ENCODE results near the gene ZNF433.

The ZNF433 gene

DNA sequence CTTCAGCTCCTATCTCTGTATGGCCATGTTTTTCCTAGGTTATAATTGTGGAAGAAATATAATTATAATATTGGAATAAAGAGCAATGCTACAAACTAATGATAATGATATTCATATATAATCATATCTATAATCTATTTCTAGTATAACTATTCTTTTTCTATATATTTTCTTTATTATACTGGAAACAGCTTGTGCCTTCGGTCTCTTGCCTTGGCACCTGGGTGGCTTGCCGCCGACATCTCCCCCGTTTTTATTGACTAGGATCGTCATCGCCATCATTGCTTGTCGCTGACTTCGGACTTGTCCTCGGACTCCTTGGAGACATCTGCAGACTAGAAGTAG, 46.4 kb downstream of the ZNF433 start:
- DNase-seq (ENCODE audit: low read depth in 2 of 2) = no peak

DNA sequence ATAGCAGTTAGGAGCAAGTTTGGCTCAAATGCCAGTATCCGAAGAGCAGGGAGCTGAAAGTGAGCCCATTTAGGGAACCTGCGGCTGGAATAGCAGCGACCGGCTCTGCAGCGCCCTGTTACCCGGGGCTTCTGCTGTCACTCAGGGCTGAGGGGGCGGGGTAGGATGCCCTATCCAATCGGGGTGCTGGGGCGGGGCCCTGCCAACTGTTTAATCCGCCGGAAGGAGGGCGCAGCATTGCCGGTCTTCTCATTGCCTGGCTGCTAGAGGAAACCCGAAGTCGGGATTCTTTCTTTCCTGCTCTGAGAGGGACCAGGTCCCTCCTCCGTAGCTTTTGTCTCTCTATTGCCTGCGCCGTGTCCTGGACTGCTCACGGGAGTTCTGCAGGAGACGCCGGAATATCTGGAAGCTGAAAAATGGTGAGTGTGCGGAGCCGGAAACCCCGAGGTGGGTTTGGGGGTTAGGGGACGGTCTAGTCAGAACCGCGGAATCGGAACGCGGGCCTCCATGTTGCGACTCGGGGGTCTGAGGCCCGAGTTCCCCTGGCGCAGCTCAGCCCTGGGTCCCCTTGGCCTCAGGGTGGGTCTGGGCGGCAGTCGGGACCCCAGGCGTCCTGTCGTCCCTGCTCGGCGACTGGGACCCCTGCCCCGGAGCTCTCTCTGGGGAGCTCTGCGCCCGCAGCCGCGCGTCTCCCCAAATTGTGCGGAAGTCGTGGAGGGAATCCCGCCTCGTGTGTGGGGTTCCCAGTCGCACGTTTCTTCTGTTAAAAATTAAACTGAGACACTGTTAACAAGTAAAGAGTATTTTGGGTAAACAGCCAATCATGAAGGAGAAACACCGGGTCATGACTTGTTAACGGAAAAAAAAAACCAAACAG, 47.8 kb downstream of the ZNF433 start:
- DNase-seq (ENCODE audit: low read depth in 2 of 2) = peak; percentile 77 to 88

- DNase-seq (ENCODE audit: low read depth in 2 of 2) = no peak
These were observed 48.7 kb downstream of the ZNF433 start for GRCh38 chr19:11986754-11987153.

GRCh38 chr19:11984986-11985385, 50.5 kb downstream of the ZNF433 start:
- no peak for DNase-seq (ENCODE audit: low read depth in 2 of 2)

DNA sequence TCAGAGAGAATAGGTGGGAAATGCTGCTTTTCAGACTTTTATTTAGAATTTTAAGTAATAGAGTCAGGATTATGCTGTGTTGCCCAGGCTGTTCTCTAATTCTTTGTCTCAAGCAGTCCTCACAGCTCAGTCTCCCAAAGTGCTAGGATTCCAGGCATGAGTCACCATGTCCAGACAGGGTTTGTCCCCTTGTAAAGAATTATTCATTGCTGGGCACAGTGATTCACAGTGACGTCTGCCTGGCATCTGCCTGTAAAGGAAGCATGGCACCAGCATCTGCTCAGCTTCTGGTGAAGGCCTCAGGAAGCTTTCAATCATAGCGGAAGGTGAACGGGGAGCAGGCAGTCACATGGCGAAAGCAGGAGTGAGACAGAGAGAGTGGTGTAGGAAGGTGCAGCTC, 53.0 kb downstream of the ZNF433 start:
- DNase-seq (ENCODE audit: low read depth in 2 of 2) = no peak

DNA sequence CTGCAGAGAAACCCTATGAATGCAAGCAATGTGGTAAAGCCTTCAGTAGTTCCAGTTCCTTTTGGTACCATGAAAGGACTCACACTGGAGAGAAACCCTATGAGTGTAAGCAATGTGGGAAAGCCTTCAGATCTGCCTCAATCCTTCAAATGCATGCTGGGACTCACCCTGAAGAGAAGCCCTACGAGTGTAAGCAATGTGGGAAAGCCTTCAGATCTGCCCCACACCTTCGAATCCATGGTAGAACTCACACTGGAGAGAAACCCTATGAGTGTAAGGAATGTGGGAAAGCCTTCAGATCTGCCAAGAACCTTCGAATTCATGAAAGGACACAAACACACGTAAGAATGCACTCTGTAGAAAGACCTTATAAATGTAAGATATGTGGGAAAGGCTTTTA, 56.0 kb downstream of the ZNF433 start:
- DNase-seq (ENCODE audit: low read depth in 2 of 2) = no peak

GRCh38 chr19:11978492-11979100, 56.9 kb downstream of the ZNF433 start:
- DNase-seq (ENCODE audit: low read depth in 2 of 2) = no peak

GRCh38 chr19:11973019-11973810, 62.3 kb downstream of the ZNF433 start:
- DNase-seq (ENCODE audit: low read depth in 2 of 2) = no peak

DNA sequence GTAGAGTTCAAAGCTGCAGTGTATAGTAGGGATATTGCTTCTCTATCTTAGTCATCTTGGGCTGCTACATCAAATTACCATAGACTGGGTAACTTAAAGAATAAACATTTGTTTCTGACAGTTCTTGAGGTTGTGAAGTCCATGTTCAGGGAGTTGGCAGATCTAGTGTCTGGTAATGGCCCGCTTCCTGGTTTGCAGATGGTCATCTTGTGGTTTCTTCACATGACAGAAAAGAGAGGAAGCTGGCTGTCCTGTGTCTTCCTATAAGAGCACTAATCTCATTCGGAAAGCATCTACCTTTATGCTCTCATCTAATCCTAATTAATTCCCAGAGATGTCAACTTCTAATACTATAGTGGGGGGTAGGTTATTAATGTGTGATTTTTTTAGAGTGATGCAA, 64.4 kb downstream of the ZNF433 start:
- DNase-seq (ENCODE audit: low read depth in 2 of 2) = no peak

- no peak for DNase-seq (ENCODE audit: low read depth in 2 of 2)
These were observed 65.3 kb downstream of the ZNF433 start for GRCh38 chr19:11970174-11970573.

- DNase-seq (ENCODE audit: low read depth in 2 of 2) = peak; percentile 74 to 80
These were observed 70.4 kb downstream of the ZNF433 start, which contains the start of gene ZNF763 for GRCh38 chr19:11964858-11965645. ZNF763 (plus strand) TSS chr19:11965040; CDS start chr19:11965209, 169 bp downstream.

Measured in stimulated activated CD8-positive, alpha-beta memory T cell treated with anti-CD3 and anti-CD28 coated beads, Interleukin-2, amount 100 ng/mL, for 1 hour (primary cell).